ENCODE measurements around the gene CHTOP. TPM values are rescaled to one million over a fixed set of nuclear protein-coding genes. Genes with fewer than 3 reads are reported as not detected.
A peak's percentile ranks its signal among the peaks of the same experiment; 100 is the strongest.

The CHTOP gene
- total and polyA plus RNA-seq, 2 of the 4 experiments (the other 2 are of a cell fraction): 33.9 to 50.8 TPM

DNA sequence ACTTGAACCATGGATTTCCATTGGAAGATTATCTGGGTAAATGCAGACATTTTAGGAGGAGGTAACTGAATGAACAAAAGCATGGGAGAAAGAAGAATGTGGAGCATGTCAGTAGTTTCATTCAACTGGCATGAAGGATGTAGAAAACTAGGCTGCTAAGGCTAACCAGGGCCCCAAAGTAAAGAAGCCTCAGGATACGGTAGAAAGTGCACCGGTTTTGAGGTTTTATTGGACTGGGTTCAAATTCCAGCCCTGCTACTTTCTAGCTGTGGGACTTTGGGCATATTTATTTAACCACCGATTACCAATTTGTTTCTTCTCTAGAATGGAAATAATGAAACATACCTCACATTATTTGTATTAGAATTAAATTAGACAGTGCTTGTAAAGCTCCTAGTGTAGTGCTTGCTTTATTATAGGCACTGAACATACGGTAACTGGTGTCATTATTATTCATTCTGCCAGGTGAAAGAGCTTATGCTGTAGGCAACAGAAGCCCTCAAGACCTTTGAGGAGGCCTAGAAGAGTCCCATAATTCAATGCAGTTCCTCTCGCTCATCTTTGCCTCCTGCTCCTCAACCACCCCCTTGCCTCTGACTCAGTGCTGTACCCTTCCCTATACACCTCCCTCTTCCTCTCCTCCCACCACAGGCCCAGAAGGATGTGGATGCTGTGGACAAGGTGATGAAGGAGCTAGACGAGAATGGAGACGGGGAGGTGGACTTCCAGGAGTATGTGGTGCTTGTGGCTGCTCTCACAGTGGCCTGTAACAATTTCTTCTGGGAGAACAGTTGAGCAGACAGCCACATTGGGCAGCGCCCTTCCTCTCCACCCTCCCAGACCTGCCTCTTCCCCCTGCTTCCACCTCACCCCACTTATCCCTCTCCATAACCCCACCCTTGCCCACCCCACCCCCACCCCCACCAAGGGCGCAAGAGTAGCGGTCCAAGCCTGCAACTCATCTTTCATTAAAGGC is 2.5 kb upstream of the CHTOP start:
- TF ChIP-seq CTCF (conservative IDR thresholded peaks at IDR 0.05; ENCODE audit: low read depth, low read length) (no peak), BHLHE40 (IDR thresholded peaks at IDR 0.05; ENCODE audit: low read depth, low read length) (no peak), USF2 (IDR thresholded peaks at IDR 0.05; ENCODE audit: low read depth, low read length) (no peak), CEBPB (IDR thresholded peaks at IDR 0.05; ENCODE audit: low read depth, low read length) (no peak), RFX5 (IDR thresholded peaks at IDR 0.05; ENCODE audit: low read depth, low read length) (no peak), CHD1 (IDR thresholded peaks at IDR 0.05; ENCODE audit: low read depth, low read length) (no peak), MAZ (IDR thresholded peaks at IDR 0.05; ENCODE audit: borderline replicate concordance, low read depth, low read length) (no peak)
- TF ChIP-seq, protein P1, sequence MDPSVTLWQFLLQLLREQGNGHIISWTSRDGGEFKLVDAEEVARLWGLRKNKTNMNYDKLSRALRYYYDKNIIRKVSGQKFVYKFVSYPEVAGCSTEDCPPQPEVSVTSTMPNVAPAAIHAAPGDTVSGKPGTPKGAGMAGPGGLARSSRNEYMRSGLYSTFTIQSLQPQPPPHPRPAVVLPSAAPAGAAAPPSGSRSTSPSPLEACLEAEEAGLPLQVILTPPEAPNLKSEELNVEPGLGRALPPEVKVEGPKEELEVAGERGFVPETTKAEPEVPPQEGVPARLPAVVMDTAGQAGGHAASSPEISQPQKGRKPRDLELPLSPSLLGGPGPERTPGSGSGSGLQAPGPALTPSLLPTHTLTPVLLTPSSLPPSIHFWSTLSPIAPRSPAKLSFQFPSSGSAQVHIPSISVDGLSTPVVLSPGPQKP (IDR thresholded peaks at IDR 0.05; ENCODE audit: borderline replicate concordance, low read depth, low read length): no peak
- Histone ChIP-seq H4K5ac (ENCODE audit: low read depth, low read length) (no peak overlapping the region), H3K36me3 (ENCODE audit: control insufficient read depth, insufficient read depth, low read length) (peaks cover 6% of the 10 kb centered on the region), H3K4ac (ENCODE audit: low read depth, low read length) (peak overlapping the region; percentile 55), H3K27ac (ENCODE audit: insufficient read depth, low read length) (no peak overlapping the region), H3K4me2 (ENCODE audit: low read depth, low read length) (no peak overlapping the region), H3K79me1 (ENCODE audit: low read depth in 1 of 2, low read length in 2 of 2) (peaks cover 12 to 24% of the 10 kb centered on the region in 2 experiments), H4K91ac (ENCODE audit: insufficient read depth, low read depth, low read length) (no peak overlapping the region), H4K20me1 (ENCODE audit: insufficient read depth, low read length) (peaks cover 20% of the 10 kb centered on the region; the same call in 1 of the 2 replicates), H4K8ac (ENCODE audit: low read depth in 2 of 2, low read length in 2 of 2) (no peak overlapping the region; a peak in 1 of 4 replicates), H2BK15ac (ENCODE audit: low read depth, low read length) (0 out of 3 replicates have a peak overlapping the region, but pooled peaks have one; percentile 52), H3K4me3 (ENCODE audit: insufficient read depth, low read depth, low read length) (no peak overlapping the region), H3K9ac (ENCODE audit: low read depth, low read length) (no peak overlapping the region), H3K4me1 (ENCODE audit: control insufficient read depth, insufficient read depth, low read length) (peaks cover 9% of the 10 kb centered on the region), H3K9me3 (ENCODE audit: control insufficient read depth, insufficient read depth, low read length) (no peaks in the 10 kb centered on the region), H3K14ac (replicated peaks; ENCODE audit: low read depth, low read length) (no peak overlapping the region; the same call in 1 of the 2 replicates), H2AFZ (replicated peaks; ENCODE audit: low read length, poor library complexity) (no peak overlapping the region), H2AK5ac (ENCODE audit: low read depth, low read length) (peak overlapping the region; percentile 40), H2BK120ac (ENCODE audit: low read depth, low read length) (no peak overlapping the region), H2BK5ac (ENCODE audit: low read depth, low read length, poor library complexity, severe bottlenecking) (peak overlapping the region; percentile 7), H3K27me3 (ENCODE audit: control insufficient read depth, insufficient read depth, low read length) (no peaks in the 10 kb centered on the region), H3K18ac (ENCODE audit: low read depth, low read length) (no peak overlapping the region; the same call in 1 of the 2 replicates), H3K9me1 (ENCODE audit: insufficient read depth, low read length) (peaks cover 12% of the 10 kb centered on the region), H3K56ac (ENCODE audit: extremely low read depth, insufficient read depth, low read length) (no peak overlapping the region), H3K23ac (ENCODE audit: low read depth, low read length) (no peak overlapping the region), H2BK20ac (ENCODE audit: low read depth, low read length) (no peak overlapping the region), H2AK9ac (replicated peaks; ENCODE audit: low read depth, low read length, poor library complexity) (peak overlapping the region; percentile 67)
- ATAC-seq (ENCODE audit: low read depth) (no peak), DNase-seq (no peak)
- no TSS peak for BruUV-seq (replicated peaks)
- CTCF ChIA-PET: interaction anchor here (1.2 kb wide), 1 partner anchor 59 kb away, joined by 3 read pairs; no protein-coding TSS in a partner anchor
- intact Hi-C loops (cut with micrococcal nuclease) (no loop called here), dilution Hi-C loops (cut with HindIII; ENCODE audit: low sequenced_read_pairs, unreplicated experiment) (no loop called here), in situ Hi-C loops (cut with MboI; ENCODE audit: low sequenced_read_pairs) (no loop called here)
- POLR2A ChIA-PET (ENCODE audit: unreplicated experiment): interaction anchor here (0.6 kb wide), 1 partner anchor 9 kb away, joined by 3 read pairs; no protein-coding TSS in a partner anchor
- WGBS, 2 experiments (ENCODE audit: extremely low coverage in 2 of 2, insufficient read length in 1 of 2): no CpG with 5 or more reads among the region's 10 CpGs
